HG03025 (cell line): ENCODE measurements around the gene RBM3.

Experiments used
- ATAC-seq: cut with Tn5 transposase; IDR thresholded peaks from one replicate; pipeline ENCODE4 v1.9.1; 2021; ENCODE audit warnings: mild to moderate bottlenecking, moderate library complexity; ENCODE audit not compliant: unreplicated experiment, low FRiP score

The RBM3 gene

DNA sequence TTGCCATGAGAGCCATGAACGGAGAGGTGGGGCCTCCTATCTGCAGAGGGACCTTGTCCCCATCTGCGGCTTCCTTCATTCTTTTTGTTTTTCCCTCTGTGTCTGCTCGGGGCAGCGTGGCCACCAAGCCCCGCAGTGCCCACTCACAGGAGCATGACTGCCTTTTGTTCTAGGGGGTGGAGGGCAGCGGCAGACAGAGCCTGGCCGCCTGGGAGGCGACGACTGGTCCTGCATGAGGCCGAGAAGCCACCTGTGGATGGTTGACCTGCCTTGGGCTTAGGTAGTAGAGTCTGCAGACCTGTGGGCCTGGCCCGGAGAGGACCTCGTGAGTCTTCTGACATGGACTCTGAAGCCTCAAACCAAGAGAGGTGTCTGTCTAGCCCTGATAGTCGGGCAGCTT is 1.4 kb downstream of the RBM3 start:
- no peak for ATAC-seq

DNA sequence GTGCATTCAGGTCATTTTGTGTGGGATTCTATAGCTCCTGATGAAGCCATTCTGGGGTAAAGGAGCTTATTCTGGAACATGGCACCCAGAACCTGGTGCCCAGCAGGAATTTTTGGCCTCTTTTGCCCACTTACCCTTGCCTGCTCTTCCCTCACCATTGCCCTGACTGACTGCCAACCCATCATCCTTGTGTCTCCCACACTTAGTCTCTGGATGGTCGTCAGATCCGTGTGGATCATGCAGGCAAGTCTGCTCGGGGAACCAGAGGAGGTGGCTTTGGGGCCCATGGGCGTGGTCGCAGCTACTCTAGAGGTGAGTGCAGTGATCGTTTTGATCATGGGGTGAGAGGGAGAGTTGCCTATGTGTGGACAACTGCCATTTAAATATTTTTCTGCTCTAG is 1.8 kb downstream of the RBM3 start:
- no peak for ATAC-seq

DNA sequence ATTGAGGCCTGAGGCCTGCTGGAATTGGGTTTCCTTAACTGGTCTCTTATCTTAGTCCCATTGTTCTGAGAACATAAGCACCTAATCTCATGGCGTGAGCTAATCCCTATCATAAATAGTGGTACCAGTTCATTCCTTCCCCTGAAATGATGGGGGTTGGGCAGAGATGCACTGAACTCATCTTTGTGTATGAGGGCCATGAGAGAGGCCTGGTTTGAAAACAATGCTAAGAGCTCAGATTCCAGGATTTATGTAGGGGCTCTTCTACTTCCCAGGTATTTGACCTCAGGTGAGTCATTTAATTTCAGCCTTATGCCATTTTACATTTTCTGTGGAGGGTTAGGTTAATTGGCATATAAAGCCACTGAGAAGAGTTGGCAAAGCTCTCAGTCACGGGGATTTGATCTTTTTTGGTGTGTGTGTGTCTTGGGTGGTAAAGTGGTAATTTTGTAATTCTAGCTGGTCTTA is 4.4 kb downstream of the RBM3 start:
- no peak for ATAC-seq

DNA sequence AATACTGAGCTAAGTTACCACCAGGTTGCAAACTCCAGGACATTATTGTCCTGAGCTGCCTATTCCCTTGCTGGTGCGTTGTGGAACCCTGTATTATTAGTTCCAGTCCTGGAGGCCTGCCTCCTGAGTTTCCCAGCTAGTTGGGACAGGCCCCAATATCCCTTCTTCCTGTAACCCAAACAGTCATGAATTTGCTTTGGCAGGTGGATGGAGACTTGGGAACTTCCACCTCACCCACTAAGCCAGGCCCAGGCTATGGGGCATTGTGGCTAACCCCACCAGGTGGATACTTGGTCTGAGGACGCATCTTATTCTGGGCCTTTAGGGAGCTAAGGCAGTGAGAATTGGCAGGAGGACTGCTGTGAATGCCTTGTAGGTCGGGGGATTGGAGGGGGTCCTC is 5.0 kb downstream of the RBM3 start:
- ATAC-seq, result no peak

DNA sequence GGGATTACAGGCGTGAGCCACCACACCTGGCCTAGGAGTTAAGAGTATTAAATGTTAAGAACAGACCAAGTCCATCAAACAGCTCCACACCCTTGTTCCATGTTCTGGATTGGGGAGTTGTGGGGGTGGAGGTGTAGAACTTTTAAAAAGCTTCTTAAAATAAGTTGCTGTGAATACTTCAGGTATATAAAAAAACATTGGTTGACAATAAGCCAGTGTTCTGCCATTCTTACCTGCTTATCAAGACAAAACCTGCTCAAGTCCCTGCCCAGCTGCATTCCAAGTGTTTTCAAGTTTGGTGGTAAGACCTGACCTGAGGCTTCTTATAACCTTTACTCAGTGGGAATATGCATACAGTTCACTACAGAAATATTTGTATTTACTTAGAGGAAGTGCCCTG is 6.4 kb downstream of the RBM3 start:
- no peak for ATAC-seq

DNA sequence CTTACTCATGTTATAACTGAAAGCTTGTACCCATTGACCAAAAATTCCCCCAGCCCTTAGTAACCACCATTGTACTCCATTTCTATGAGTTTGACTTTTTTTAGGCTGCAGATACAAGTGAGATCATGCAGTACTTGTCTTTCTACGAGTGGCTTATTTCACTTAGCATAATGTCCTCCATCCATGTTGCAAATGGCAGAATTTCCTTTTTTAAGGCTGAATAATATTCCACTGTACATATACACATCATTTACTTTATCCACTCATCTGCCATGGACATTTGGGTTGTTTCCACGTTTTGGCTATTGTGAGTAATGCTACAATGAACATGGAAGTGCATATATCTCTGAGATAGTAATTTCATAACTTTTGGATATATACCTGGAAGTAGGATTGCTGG is 10.4 kb downstream of the RBM3 start:
- no peak for ATAC-seq

DNA sequence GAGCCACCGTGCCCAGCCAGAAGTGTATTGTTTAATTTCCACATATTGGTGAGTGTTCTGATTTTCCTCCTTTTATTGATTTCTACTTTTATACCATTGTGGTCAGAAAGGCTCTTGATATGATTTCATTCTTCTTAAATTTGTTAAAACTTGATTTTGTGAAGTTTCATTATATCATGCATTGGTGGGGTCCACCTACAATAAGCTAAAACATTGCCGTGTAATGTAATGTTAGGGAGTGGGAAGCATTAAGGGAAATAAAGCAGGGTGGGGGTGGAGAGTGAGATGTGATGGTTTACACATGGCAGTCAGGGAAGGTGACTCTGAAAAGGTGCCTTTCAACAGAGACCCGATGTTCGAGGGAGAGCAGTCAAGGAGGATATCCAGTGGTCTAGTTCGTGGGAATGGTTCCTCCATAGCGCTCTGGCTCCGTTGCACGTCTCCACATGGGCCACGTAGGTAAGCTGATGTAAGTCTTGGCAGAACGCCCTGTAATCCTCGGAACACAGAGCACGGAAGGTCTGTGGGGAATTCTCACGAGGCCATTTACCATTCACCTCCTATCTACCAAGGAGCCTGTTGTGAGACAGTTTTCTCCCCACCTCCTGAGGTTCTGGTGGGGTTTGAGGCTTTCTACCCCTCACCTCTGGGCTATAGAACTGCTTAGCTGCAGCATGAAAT is 15.3 kb downstream of the RBM3 start:
- ATAC-seq, result no peak

DNA sequence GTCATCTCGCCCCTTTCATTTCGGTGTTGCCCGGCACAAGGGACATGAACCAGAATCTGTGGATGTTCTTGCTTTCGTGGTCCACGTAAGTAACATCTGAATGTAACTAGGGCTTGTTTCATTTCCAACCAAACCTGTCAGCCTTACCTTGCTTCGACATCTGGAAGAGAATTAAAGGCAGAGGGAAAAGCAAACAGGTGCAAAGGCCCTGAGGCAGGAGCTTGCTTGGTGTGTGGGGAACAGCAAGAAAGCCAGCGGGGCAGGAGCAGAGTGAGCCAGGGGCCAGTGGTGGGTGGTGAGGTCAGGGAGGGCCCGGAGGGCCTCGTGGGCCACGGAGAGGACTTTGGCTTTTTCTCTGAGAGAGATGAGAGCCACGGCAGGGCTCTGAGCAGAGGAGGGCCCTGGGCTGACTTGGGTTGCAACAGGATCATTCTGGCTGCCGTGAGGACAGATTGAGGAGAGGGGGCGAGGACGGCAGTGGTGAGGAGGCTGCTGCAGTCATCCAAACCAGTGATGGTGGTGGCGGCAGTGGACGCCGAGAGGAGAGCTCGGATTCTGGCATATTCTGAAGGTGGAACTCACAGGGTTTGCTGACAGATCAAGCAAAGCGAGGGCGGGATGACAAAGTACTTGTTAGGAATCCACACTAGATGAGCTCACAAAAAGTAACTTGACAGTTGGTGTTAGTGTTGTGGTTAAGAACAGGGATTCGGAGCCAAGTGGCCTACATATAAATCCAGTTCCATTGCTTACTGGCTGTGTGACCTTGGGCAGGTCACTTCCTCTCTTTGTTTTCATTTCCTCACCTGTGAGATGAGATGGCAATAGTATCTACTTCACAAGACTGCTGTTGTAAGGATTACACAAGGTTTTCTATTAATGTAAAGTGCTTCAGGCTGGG is 16.2 kb downstream of the RBM3 start:
- ATAC-seq, result no peak

DNA sequence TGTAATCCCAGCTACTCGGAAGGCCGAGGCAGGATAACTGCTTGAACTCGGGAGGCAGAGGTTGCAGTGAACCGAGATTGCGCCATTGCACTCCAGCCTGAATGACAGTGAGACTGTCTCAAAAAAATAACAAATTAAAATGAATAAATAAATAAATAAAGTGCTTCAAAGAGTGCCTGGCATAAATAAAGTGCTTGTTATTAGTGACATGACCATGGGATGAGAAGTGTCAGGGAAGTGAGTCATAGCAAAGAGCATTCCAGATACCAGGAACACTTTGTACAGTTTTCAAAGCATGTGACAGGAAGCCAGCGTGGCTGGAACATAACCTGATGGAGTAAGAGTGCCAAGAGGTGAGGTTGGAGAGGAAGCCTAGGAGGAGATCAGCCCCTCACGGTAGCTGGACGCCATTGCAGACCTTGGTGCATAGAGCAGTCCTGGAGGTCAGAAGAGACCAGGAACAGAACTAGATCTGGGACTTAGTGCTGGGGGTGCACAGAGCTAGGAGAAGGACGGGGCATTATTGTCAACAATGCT is 17.0 kb downstream of the RBM3 start:
- ATAC-seq, result no peak

DNA sequence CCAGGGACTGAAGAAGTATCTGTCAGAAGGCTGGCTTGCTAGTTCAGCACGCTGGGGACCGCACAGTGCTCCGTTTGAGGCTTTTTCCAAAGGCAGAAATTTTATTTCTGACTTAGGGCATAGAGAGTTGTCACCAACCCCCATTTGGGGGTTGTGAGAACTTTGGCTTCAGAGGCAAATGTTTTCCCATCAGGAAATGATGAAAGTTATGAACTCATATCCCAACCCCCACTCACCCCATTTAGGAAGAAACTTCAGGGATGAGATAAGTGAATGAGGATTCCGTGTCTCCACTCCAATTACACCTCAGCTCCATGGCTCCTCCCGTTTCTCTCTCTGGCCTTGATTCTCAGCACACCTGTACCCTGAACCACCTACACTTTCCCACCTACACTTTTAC is 18.7 kb downstream of the RBM3 start:
- ATAC-seq, result no peak

DNA sequence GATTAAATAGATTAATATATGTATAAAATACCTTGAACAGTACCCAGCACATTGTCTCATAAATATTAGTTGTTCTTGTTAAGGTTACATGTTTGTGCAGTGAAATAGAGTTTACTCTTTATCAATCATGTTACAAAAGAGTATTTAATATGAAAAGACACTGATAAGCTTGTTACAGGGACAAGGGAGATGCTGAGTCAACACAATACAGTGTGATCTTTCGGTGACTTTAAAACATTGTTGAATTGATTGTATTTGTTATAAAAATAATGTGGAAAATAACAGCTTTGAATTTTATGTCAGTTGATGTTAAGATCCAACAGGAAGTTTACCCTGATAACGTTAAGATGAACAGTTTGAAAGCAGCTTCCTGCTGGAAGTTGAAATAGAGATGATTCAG is 21.6 kb downstream of the RBM3 start:
- ATAC-seq, result no peak

DNA sequence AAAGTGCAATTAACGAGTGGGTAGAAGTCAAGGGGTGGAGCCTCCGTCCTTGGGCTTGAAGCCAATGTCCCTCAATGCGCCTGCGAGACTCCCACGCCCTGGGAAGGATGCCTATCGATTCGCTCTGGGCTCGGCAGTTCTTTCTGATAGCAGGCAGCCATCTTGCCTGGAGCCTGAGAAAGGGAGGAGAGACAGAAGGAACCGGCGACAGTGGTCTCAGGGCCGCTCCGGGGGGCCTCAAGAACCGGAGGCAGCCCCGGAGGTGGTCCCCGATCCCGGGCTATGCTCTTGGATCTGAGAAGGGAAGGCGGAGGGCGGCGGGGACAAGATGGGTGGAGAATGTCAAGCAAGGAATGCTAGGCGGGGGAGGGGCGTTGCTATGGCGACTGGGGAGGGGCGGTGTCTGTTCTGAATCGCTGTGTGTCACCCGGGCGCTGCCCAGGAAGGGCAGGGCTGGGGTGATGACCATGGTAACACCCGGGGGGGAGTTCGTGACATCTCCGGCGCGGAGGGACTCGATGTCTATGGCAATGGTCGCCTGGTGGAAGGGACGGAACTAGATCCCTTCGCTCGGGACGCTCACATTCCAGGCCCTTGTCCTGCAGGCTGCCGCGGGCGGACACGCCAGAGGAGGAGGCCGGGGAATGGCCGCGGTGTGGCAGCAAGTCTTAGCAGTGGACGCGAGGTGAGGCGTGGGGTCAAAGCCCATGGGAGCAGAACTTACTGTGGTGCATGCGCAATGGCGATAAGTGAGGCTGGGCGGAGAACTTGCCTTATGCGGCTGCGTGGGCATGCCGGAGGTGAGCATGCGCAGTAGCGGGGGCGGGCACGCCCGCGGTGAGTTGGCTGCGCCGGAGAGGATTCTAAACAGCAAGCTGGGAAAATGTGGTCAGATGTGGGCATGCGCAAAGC is 23.3 kb downstream of the RBM3 start, which contains the start of gene WDR13:
TSS of gene WDR13 (plus strand) at position 140 of the 912 bp plus-strand sequence. CDS start at position 645, 505 bp downstream.
- peak; percentile 59 for ATAC-seq

DNA sequence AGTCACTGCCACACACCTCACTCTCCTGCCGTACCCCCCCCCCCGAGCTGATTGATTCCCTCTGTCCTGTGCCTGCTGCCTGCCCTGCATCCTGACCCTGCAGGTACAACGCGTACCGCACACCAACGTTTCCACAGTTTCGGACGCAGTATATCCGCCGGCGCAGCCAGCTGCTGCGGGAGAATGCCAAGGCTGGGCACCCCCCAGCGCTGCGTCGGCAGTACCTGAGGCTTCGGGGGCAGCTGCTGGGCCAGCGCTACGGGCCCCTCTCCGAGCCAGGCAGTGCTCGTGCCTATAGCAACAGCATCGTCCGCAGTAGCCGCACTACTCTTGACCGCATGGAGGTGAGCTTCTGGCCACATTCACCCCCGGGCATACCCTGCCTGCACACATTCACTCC is 24.3 kb downstream of the RBM3 start:
- ATAC-seq, result no peak

DNA sequence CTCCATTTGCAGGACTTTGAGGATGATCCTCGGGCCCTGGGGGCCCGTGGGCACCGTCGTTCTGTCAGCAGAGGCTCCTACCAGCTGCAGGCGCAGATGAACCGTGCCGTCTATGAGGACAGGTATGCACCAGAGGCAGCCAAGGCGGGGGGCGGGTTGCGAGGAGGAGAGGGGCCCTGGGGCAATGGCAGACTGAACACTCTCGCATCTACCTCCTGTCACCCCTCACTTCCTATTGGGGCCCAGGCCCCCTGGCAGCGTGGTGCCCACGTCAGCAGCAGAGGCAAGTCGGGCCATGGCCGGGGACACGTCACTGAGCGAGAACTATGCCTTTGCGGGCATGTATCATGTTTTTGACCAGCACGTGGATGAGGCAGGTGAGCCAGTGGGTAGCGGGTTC is 25.1 kb downstream of the RBM3 start:
- ATAC-seq, result no peak

DNA sequence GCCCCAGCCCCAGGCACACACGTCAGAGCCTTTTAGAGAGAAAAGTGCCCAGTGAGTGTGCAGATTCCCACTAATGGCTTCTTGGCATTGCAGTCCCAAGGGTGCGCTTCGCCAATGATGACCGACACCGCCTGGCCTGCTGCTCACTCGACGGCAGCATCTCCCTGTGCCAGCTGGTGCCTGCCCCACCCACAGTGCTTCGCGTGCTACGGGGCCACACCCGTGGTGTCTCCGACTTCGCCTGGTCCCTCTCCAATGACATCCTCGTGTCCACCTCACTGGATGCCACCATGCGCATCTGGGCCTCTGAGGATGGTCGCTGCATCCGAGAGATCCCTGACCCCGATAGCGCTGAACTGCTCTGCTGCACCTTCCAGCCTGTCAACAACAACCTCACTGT is 25.9 kb downstream of the RBM3 start:
- ATAC-seq, result no peak

DNA sequence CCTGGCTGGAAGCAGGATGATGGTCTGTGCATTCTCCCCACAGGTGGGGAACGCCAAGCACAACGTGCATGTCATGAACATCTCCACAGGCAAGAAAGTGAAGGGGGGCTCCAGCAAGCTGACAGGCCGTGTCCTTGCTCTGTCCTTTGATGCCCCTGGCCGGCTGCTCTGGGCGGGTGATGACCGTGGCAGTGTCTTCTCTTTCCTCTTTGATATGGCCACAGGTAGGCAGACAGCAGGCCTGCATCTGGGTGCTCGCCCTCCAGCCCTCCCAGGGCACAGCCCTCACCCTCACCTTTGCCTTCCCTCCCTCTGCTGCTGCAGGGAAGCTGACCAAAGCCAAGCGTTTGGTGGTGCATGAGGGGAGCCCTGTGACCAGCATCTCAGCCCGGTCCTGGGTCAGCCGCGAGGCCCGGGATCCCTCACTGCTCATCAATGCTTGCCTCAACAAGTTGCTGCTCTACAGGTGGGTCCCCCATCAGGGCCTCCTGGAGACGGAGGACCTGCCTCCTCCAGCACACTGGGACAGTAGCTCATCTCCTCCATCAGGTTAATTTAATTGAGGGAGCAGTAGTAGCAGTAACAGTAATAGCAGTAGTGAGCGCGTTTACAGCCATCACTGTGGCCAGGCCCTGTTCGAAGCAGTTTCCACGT is 27.6 kb downstream of the RBM3 start:
- no peak for ATAC-seq

DNA sequence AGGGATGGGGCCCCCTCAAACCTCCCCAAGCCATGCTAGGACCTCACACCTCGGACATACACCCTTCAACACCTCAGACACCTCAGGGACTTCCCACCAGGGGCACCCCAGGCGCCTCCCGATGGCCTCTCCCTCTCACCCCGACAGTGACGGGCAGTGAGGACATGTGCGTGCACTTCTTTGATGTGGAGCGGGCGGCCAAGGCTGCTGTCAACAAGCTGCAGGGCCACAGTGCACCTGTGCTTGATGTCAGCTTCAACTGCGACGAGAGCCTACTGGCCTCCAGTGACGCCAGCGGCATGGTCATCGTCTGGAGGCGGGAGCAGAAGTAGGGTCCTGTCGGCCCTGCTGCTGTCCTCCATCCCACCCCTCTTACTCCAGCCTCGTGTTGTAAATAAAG is 30.4 kb downstream of the RBM3 start:
- no peak for ATAC-seq

DNA sequence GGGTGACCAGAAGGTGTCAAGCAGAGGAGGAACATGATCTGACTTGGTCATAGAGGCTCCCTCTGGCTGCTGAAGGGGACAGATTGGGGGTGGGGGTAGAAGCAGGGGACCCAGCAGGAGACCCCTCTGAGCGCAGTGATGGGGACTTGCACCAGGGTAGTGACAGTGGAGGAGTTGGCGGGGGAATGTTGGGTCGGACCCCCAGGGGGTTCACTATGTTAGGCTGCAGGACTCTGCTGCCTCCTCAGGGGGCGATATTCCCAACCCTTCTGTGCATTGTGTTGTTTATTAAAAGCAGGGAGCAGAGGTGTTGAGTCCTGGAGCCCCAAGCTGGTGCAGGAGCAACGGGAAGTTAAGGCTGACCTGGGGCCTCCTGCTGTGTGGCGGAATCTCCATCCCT is 31.8 kb downstream of the RBM3 start:
- ATAC-seq, result no peak

DNA sequence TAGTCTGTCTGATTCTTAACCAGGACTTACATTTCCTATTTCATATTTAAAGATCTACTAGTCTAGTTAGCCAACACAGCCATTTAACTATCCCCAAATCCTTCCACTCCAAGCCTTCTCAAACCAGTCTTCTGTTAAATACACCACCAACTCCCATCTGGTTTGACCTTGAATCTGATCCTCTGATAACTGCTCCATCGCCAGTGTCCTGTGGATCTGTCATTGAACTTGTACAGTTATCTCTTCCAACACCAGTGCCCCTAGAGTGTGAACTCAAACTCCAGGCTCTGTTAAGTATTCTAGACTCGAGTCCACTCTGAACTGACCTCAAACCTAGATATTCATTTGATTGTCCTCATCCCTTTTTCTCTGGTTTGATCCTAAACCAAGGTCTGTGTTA is 37.4 kb downstream of the RBM3 start:
- no peak for ATAC-seq
